Endodermal cell (in vitro differentiated cells): ENCODE measurements around the gene LRIT3. TPM values are rescaled to one million over a fixed set of nuclear protein-coding genes. Genes with fewer than 3 reads are reported as not detected.

Experiments used
- DNase-seq: peaks from one replicate; pipeline ENCODE4 v3.0.0-alpha.2; 2017
- H3K27ac ChIP-seq: 2 replicates; pipeline ENCODE4 v1.5.1; 2013; ENCODE audit warnings: mild to moderate bottlenecking, low read depth, low read length, moderate library complexity
- H3K27me3 ChIP-seq: 2 replicates; pipeline ENCODE4 v1.6.1; 2013; ENCODE audit warnings: mild to moderate bottlenecking, low read length, moderate library complexity; ENCODE audit not compliant: insufficient read depth, control insufficient read depth, poor library complexity, severe bottlenecking
- H3K36me3 ChIP-seq: 2 replicates; pipeline ENCODE4 v1.7.0; 2013; ENCODE audit warnings: mild to moderate bottlenecking, low read length, moderate library complexity; ENCODE audit not compliant: control insufficient read depth, insufficient read depth
- H3K4me1 ChIP-seq: one replicate; pipeline ENCODE4 v1.7.0; 2013; ENCODE audit warnings: low read length; ENCODE audit not compliant: control insufficient read depth, insufficient read depth
- H3K4me3 ChIP-seq: 2 replicates; pipeline ENCODE4 v1.5.1; 2013; ENCODE audit warnings: mild to moderate bottlenecking, low read length, moderate library complexity
- H3K9ac ChIP-seq: 2 replicates; pipeline ENCODE4 v1.6.1; 2013; ENCODE audit warnings: mild to moderate bottlenecking, low read length, moderate library complexity; ENCODE audit not compliant: poor library complexity, severe bottlenecking; ENCODE audit errors: extremely low read depth
- H3K9me3 ChIP-seq: 2 replicates; pipeline ENCODE4 v1.6.1; 2013; ENCODE audit warnings: mild to moderate bottlenecking, low read length, moderate library complexity; ENCODE audit not compliant: control insufficient read depth
- H3K27ac Mint-ChIP-seq: 2 replicates; pipeline ENCODE4 v1.8.0; 2020; ENCODE audit warnings: mixed read lengths
- H3K27me3 Mint-ChIP-seq: 2 replicates; pipeline ENCODE4 v1.8.0; 2021; ENCODE audit warnings: mild to moderate bottlenecking, mixed read lengths; ENCODE audit not compliant: insufficient read depth
- H3K36me3 Mint-ChIP-seq: 2 replicates; pipeline ENCODE4 v1.8.0; 2020; ENCODE audit warnings: low read depth, mixed read lengths
- H3K4me1 Mint-ChIP-seq: 2 replicates; pipeline ENCODE4 v1.8.0; 2020; ENCODE audit warnings: mixed read lengths
- H3K4me3 Mint-ChIP-seq: 2 replicates; pipeline ENCODE4 v1.8.0; 2020; ENCODE audit warnings: mild to moderate bottlenecking, moderate library complexity, mixed read lengths
- H3K9me3 Mint-ChIP-seq: 2 replicates; pipeline ENCODE4 v1.8.0; 2020; ENCODE audit warnings: mild to moderate bottlenecking, mixed read lengths
- CTCF ChIP-seq: fragments of 200-600 bp; sonication (generic); conservative IDR thresholded peaks from 2 replicates; pipeline ENCODE4 v1.5.0; 2021; ENCODE audit warnings: antibody characterized with exemption, mild to moderate bottlenecking
- WGBS, 2 experiments: methylation state at CpG; one replicate each; pipeline versions ENCODE4 v1.1.5 to v1.1.7; 2013; ENCODE audit warnings: missing lambda C conversion rate in 2 of 2, mixed read lengths in 1 of 2; ENCODE audit not compliant: insufficient coverage in 1 of 2, insufficient read length in 1 of 2; 5-methylcytosine and 5-hydroxymethylcytosine counted together
- total RNA-seq, 2 donors: library from RNA; stranded (reverse); fragmentation: NEBNext Ultra II Directional in 1 of 2; extraction: Animal tissue kit (Norgen Biotek cat#: 25700) in 1 of 2; gene quantifications; 2 replicates in 1 of 2; 3 replicates in 1 of 2; pipeline ENCODE4 v1.2.1, GENCODE V29; 2021

Gene LRIT3
- total RNA-seq, 2 donors from 2014 or later: 1.5 to 3.1 TPM

- Mint-ChIP-seq H3K4me1 (no peaks in the 10 kb centered on the region), H3K27me3 (peaks cover 4% of the 10 kb centered on the region), H3K27ac (no peak overlapping the region), H3K9me3 (no peaks in the 10 kb centered on the region), H3K4me3 (no peak overlapping the region), H3K36me3 (peaks cover 5% of the 10 kb centered on the region)
- H3K27ac ChIP-seq: no peak overlapping the region
- no peak for DNase-seq
- H3K27me3 ChIP-seq: no peaks in the 10 kb centered on the region
- WGBS, 2 experiments: 40 to 70% methylated on average over 1 to 5 of the region's 5 CpGs
- no peaks in the 10 kb centered on the region for H3K9me3 ChIP-seq
- H3K9ac ChIP-seq: no peak overlapping the region
- TF ChIP-seq CTCF: no peak
- H3K4me1 ChIP-seq: no peaks in the 10 kb centered on the region
- H3K4me3 ChIP-seq: no peak overlapping the region
- H3K36me3 ChIP-seq: peaks cover 3% of the 10 kb centered on the region
These were observed 22.2 kb downstream of the LRIT3 start for GRCh38 chr4:109870061-109870460.

DNA sequence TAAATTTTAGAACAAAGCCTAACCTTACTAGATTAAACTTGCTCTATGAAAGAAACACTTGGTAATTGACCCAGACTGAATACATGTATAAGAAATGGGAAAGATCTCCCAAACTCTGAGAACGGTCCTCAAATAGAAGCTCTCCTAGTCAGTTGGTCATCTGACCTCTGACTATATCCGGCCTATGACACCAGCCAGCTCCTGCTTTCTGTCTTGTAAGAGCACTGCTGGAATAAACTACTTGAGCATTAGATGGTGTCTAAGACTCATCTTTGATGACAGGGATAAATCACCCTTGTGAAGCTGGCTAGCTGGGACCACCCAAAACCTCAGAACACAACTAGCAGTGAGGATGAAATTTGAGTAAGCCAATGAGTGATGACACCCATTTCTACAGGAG, 24.2 kb downstream of the LRIT3 start:
- H3K4me1 ChIP-seq: no peaks in the 10 kb centered on the region
- Mint-ChIP-seq H3K27me3 (peaks cover 4% of the 10 kb centered on the region), H3K9me3 (no peaks in the 10 kb centered on the region), H3K4me3 (no peak overlapping the region), H3K27ac (no peak overlapping the region), H3K4me1 (no peaks in the 10 kb centered on the region), H3K36me3 (peaks cover 5% of the 10 kb centered on the region)
- H3K9ac ChIP-seq: no peak overlapping the region
- no peaks in the 10 kb centered on the region for H3K9me3 ChIP-seq
- H3K27me3 ChIP-seq: no peaks in the 10 kb centered on the region
- peaks cover 3% of the 10 kb centered on the region for H3K36me3 ChIP-seq
- no peak overlapping the region for H3K4me3 ChIP-seq
- no peak overlapping the region for H3K27ac ChIP-seq
- DNase-seq: no peak
- WGBS, 2 experiments: 92 to 100% methylated on average over 1 to 2 of the region's 2 CpGs
- TF ChIP-seq CTCF: no peak

DNA sequence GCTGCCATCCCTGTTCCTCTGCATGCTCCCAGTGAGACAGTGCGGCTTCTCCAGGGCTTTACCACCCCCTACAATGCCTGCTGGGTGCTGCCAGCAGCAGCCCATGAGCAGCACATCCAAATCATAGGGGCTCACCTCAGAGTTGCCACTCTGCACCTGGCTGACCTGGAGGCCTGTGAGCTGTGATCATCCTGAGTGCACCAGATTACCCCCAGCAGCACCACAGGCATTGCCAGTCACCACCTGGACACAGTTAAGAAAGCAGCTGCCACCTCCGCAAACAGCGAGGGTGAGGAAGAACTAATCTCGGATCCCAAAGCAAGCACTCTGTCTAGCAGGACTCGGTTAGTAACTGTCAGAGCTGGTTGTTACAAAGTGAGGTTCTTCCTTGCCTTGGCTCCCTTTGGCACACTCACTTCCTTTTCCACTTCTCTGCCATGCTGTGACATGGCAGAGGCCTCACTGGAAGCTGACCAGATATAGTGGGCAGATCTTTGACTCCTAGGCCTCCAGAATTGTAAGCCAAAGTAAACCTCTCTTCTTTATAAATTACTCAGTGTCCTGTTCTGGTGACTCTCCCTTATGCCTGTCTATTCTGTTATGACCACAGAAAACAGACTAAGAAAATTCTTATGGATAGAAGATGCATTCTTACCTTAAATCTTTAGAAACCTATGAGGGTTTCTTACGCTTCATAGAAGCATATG, 25.2 kb downstream of the LRIT3 start:
- H3K27me3 ChIP-seq: no peaks in the 10 kb centered on the region
- peaks cover 4% of the 10 kb centered on the region for H3K27me3 Mint-ChIP-seq
- WGBS, 2 experiments: 92 to 93% methylated on average over 5 to 6 of the region's 6 CpGs
- no peak overlapping the region for H3K27ac Mint-ChIP-seq
- H3K9me3 ChIP-seq: no peaks in the 10 kb centered on the region
- H3K4me3 ChIP-seq: no peak overlapping the region
- no peak overlapping the region for H3K27ac ChIP-seq
- TF ChIP-seq CTCF: no peak
- no peaks in the 10 kb centered on the region for H3K9me3 Mint-ChIP-seq
- H3K36me3 ChIP-seq: peaks cover 3% of the 10 kb centered on the region
- H3K9ac ChIP-seq: no peak overlapping the region
- no peaks in the 10 kb centered on the region for H3K4me1 ChIP-seq
- DNase-seq: no peak
- H3K4me3 Mint-ChIP-seq: no peak overlapping the region
- H3K4me1 Mint-ChIP-seq: no peaks in the 10 kb centered on the region
- peaks cover 3% of the 10 kb centered on the region for H3K36me3 Mint-ChIP-seq
